GM19463 (cell line): Measurements from ENCODE around the gene CLEC20A.

Source experiments
- ATAC-seq: cut with Tn5 transposase; IDR thresholded peaks from one replicate; pipeline ENCODE4 v1.9.1; 2021; ENCODE audit warnings: mild to moderate bottlenecking, moderate library complexity; ENCODE audit not compliant: unreplicated experiment

Gene CLEC20A

DNA sequence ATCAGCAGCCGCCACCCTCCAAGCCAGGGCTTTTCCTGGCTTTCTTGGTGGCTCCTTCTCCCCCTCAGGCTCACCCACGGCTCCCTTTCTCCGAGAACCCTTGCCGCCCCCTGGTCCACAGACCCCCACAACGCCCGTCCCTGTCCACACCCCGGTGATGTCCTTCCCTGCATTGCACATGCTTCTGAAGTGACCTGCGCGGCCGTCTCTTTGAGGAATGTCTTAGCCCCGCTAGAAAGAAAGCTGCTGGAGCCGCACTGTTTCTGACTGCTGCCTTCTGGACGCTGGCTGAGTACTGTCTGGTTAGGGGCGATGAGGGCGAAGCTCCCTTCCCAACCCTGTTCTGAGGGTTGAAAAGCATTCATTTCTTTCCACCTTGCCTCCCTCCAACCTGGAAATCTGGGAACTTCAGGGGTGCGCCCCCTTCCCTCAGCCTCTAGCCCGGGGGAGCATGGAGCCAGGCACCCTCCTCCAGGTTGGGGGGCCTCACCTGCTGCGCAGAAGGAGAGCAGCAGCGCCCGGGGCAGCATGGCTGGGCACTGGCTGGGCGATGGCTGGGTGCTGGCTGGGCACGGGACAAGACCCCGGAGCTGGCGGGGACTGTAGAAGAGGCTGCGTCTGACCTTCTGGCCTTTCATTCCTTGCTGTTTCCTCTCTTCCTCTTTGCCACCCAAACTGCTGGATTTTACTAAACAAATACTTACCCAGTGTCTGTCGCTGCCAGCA lies at the start of gene CLEC20A:
CLEC20A (minus strand) TSS at position 555 of the 726 bp plus-strand sequence; CDS start at position 530, 25 bp downstream.
- no peak for ATAC-seq

DNA sequence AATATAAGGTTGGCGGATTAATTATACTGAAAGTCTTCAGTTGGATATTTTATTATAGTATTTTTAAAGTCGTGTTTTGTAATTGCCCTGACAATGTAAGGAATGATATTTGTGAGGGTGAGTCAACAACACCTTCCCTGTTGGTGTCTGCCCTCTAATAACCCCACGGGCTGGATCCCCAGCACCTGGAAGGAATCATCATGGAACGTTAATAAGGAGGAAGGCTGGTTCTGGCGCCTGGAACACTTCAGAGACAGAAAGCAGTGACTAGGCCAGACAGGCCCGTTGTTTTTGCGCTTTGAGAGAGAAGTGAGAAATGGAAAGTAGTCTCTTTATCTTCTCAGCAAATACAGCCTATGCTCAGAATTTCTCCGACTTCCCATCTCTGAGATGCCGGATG lies 47.8 kb upstream of the CLEC20A start:
- no peak for ATAC-seq

DNA sequence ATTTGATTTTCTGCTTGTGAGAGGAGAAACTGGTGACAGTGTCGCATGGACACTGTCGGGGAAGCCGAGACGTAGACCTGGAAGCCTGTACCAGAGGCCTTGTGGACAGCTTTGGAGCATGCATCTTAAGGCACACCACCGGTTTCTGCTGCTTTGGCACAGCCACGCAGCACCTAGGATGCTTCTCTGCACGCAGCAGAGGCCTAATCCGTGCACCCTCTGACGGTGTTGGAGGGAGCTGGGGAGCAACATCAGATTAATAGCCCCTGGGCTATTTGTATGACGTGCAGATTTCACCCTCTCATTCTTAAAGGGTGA lies 46.5 kb upstream of the CLEC20A start:
- ATAC-seq: peak; percentile 33

DNA sequence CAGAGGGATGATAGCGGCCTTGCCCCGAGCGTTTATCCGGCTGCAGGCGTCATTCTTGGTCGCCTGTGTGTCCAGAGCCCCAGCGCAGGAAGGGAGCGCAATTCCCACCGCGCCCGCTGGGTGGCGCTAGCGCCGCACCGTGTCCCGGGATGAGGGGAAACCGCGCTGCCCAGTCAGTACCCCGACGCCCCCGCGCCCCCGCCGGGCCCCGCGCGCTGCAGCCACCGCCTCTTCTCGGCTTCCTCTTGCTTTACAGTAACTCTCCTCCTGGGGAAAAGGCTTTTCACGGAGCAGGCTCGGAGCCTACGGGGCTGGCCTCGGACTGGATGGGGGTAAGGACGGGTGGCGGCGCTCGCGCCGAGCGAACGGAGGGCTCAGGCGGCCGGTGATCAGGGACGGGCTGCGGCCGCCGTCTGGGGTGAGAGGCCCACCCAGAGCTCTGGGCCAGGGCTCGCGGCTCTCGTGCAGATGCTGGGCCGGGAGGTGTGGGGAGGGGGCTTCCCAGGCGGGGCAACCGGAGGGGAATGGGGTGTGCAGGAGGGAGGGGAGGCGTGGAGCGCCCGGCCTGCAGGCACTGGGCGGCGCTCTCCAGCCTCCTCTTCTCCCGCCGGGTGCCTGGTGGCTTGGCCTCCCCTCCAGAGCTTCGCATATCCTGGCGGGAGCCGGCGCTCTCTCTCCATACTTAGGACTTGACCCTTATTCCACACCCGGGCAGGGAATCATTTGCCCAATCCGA lies 46.0 kb upstream of the CLEC20A start:
- ATAC-seq: peak; percentile 67

DNA sequence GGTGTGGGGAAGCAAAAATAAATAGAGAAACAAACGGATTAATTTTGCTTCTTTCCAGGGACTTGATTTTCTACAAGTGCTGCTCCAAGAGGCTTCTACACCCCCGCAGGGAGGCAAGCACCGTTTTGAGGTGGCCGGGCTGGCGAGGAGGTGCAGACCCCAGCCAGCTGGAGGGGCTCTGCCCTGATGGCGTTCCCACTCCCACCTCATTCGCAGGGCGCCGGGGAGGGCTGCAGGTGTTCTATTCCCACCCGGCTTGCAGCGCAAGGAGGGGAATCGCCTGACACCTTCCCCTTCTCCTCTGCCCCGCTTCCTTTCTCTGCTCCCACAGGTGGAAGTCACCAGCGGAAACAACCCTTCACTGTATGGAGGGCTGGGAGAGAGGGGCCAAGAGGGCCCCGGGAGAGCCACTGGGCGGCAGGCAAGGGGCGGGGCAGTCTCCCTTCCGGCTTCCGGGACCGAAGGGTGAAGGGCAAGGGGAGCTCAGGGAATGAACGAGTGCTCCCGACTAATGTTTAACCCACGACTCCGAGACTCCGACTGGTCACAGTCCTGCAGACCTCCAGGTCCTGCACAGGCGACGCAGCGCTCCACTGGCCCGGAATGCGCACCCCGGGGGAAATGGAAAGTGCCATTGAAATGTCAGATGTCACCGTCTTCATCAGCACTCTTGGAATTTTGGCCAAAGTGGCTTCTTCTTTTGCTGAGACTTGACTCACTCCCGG lies 45.2 kb upstream of the CLEC20A start:
- ATAC-seq: peak; percentile 49

DNA sequence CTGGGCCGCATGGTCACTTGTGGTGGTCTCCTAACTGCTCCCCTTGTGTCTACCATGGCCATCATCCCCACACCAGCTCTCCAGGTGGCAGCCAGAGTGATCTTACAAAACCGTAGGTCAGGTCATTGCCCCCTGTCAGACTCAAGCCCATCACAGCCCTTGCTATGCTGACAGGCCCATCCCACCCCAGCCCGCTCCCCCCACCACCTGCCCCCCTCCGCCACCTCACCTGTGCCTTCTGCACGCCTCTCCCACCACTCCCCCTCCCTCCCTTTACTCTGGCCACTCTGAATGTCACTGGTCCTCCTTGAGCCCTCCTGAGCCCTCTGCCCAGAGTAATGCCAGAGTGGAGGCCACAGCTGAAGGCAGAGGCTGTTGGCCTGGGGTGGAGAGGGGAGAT lies 44.6 kb upstream of the CLEC20A start:
- no peak for ATAC-seq

DNA sequence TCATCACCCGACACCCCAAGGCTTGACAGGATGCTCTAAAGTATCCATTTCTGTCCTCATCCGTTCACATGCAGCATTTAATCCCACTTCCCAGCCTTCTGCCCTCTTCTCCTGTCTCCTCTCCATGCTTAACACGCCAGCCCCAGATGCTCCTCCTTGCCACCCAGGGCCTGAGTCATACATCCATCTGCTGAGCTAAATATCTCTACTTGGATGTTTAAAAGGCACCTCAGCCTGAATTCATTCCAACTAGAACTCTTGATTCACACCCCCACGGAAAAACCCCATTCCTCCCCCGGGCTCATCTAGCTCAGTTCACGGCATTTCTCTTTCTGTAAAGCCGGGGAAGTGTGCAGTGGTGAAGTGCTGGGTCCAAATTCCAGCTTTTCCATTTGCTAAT lies 43.9 kb upstream of the CLEC20A start:
- ATAC-seq: no peak

DNA sequence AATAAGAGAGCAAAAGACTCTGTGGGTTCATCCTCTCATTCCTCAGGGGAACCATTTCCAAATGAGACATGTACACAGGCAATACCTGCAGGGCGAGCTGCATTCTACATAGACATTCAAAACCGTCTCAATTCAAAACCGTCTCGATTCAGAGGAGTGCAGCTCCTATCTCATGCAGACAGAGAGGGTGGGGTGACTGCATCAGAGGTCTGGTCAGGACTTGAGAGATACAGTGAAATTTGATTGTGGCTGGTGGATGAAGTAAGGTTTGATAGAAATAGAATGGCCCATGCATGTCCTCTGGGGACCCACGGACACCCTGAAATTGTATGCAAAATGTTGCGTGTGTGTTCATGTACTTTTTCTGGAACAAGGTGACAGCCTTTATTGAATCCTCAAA lies 43.4 kb upstream of the CLEC20A start:
- no peak for ATAC-seq

DNA sequence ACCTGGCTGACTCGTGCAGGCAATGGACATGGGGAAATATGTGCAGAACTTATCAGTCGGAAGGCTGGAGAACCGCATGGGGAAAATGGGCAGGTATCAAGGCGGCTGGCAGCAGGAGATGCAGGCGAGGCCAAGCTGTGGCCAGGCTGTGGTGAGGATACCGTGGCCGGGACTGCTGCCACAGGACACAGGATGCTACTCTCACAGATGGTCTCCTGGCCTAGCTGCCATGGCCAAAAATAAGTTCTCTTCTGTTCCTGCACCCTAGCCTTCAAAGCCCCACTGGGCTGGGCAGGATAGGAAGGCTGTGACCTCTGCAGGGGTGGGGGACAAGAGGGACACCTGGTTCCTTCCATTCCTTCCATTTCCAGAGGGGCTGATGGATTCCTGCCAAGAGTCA lies 42.5 kb upstream of the CLEC20A start:
- no peak for ATAC-seq

DNA sequence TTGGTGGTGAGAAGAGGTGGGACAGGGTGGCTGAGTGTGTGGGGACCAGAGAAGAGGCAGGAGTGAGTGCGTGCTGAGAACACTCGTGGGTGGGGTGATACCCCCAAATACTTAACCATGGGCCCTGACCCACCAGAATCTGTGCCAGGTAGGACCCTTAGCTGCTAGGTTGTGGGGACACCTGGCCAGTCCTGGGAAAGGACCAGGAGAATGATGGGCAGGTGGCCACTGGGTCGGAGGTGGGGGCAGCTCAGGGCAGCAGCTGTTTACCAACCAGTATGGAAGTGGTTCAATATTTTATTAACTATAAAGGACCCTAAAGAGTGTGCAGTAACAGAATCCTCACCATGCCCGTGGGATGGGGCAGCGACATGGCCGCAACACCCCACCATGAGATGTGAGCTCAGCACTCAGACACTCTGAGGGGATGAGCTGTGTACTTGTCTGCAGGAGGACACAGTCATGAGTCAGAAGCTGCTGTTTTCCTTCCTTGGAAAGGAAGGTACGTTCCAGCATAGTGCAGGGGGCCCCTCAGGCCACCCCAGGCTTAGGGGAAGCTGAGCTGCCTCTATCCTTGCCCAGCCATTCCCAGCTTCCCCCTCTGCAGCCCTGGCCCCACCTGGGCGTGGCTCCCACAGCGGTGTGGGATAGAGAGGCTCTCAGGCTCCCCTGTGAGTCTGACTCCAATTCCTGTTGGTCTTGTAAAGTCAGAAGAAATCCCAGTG lies 41.6 kb upstream of the CLEC20A start:
- ATAC-seq: no peak

DNA sequence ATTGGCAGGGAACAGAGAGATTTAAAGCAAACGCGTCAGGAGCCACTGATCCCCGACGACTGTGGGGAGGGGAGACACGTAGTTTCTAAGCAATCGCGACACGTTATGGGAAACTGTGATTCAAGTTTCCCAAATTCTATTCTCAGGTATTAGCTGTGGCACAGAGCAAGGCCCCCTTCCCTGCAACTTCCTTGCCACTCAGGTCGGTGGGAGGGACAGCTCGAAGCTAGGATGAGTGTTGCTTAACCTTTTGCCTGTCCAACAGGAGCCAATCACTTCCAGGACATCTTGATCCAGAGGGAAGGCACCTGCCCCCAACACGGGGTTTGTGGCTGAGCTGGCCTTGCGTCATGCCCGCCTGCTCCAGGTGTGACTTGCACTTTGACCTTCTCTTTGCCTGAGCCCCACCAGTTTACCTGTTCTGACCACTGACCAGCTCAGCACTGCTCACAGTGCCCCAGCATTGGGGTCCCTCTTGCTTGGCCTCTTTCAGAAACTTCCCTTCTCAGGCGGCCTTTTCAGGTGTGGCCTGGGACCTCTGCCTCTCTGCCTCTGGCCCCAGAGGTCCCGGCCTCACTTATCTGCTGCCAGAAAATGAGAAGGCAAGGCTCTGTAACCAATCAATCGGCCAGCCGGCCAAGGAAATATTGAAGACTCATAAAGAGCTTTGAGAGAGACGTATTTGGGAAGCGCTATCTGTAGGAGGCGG lies 40.8 kb upstream of the CLEC20A start:
- no peak for ATAC-seq

DNA sequence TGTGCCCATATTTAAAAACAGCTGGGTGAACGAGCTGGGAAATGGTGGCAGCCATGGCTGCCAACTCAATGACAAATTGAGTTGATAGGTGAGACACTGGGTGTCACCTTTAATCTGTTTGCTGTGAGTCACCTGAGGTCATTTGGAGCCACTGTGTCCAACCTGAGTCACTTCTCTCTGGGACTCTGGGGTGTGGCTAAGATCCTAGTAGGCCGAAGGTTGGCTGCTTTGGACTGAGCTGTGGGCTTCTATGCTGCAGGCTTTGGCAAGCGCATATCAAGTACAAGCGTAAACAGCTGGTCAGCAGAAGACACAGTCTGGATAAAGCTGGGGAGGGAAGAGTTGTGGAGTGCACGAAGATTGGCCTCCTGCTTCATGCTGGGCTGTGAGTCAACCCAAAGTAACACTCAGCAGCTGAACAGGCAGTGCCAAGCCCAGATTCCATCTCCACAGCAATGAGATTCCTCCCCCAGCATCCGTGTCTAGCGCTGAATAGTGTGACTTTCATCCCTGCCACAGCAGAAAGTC lies 40.1 kb upstream of the CLEC20A start:
- no peak for ATAC-seq

DNA sequence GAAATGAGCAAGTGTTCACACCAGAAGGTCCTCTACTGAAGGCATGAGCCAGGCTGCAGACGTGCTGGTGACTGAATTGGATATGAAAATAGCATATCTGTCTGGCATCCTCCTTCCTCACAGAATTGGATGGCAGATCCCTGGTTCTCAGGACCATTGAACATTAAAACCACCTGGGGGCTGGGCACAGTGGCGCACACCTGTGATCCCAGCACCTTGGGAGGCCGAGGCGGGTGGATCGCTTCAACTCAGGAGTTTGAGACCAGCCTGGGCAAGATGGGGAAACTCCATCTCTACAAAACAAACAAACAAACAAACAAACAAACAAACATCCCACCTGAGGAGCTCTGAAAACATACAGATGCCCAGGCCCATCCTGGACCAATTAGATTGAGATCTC lies 39.6 kb upstream of the CLEC20A start:
- no peak for ATAC-seq

DNA sequence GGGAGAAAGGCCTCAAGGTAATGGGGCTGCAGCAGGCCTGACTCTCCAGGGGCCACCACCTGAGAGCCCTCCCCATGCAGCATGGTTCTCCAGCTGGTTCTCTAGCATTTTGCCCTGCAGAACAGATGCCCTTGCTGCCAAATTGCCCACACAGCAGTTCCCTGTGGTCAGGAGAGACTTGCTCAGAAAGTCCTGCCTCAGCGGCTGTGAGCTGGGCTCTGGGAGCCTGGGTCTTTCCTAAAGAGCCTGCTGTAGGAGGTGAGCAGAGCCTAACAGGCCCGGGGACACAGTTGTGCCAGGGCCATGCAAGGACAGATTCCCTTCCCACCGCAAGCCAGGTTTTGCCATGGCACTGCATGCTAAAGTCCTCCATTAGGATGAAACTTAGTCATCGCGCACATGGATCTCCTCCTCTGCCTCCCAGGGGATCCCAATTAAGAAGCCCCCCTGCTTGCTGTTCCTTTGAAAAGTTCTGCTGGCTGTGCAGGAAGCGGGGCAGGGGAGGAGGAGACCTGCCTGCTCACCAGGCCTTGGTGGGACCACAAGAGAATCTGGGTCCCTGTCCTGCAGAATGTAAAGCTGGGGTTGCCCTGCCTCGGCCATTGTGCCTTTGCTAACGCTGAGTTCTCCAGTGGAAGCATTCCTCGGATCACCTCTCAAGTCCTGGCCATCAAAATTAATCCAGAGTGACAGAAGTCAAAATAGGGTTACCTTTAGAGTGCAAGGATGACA lies 37.5 kb upstream of the CLEC20A start:
- no peak for ATAC-seq

DNA sequence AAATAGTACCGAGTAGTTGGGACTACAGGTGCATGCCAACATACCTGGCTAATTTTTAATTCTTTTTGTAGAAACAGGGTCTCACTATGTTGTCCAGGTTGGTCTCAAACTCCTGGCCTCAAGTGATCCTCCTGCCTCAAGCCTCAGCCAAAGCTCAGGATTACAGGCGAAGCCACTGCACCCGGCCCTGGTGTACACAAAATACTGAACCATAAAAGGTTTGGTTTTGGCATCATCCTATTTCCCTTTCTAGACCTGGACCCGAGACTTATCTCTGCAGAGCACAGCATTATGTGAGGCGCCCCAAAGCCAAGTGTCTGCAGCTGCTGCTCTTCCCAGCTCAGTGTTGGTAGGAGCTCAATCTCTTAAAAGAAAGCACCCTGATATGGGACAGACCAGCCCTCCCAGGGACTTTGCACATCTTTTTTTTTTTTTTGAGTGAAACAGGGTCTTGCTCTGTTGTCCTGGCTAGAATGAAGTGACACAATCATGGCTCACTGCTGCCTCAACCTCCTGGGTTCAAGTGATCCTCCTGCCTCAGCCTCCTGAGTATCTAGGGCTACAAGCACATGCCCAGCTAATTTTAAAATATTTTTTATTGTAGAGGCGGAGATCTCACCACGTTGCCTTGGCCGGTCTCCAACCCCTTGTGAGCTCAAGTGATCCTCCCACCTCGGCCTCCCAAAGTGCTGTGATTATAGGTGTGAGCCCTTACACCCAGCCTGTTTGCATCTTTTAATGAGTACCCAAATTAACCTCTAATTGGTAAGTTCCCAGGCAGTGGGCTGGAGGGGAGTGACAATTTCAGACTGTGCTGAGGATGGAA lies 36.6 kb upstream of the CLEC20A start:
- no peak for ATAC-seq

DNA sequence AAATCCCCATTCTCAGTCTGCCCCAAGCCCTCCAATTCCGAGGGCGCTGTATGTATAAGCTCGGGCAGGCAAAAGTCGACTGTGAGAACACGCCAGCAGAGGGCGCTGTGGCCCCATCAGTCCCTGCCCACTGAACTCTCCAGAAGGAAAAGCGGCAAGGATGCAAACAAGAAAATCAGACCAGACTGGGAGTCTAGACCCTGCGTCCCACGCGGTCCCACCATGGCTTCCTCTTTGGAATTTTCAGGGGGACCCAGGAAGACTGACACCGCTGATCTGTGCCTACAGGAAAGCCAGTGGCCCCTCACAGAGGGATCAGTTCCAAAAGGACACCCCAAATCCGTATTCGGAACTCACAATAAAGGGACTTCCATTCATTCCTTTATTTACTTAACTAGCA lies 35.6 kb upstream of the CLEC20A start:
- ATAC-seq: peak; percentile 79

DNA sequence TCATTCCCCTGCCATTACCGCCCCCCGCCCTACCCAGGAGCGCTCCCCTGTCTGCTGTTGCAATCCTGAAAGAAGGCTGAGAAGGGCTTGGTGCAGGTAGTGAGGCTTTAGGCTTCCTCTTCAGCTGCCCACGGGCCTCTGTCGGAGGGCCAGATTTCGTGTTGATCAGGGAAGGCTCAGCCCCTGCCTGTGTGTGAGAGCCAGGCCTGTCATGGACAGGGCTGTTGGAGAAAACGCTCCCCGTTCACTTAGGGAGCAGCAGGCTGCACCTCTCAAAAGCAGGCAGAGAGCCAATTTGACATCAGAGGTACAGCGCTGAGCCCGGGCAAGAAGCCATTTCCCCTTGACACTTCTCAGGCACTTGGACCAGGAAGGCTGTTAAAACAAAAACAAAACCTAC lies 35.1 kb upstream of the CLEC20A start:
- no peak for ATAC-seq

DNA sequence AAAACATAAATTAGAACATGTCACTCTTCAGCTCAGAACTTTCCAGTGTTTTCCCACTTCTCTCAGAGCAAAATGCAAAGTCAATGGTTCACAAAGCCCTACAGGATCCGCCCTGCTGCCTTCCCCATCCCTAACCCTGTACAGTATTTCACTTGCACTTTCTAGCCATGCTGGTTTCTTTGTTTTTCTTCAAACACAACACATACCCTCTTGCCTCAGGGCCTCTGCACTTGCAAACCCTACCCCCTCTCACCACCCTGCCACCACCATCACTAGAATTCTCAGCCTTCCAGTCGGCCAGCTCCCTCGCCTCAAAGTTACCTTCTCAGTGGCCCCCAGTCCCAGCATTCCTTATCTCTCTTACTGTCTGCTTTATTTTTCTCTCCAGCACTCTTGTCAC lies 33.7 kb upstream of the CLEC20A start:
- ATAC-seq: no peak

DNA sequence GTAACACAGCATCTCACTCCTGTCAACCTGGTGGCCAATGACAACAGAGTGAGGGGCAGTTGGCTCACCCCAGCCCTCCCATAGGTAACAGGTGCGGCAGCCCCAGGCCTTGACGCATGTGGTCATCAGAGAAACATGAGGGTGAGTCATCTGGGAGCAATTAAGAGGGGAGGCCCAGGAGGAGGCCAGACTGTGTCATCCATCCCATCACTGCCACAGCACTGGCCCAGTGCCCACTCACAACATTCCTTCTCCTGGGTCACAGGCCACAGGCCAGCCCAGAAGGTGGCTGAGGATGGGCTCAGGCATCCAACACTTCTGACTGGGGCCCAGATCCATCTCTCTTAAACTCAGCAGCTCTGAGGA lies 33.3 kb upstream of the CLEC20A start:
- ATAC-seq: no peak
